Right lobe of liver (tissue), 6 donors: ENCODE results near the gene SMC4. TPM values are rescaled to one million over a fixed set of nuclear protein-coding genes. Genes with fewer than 3 reads are reported as not detected.
"Not testable (repeated sequence)": the region's sequence is repeated elsewhere in the genome, so short reads cannot be mapped to it uniquely, and the experiment has no call there.

Experiments
- ATAC-seq, 4 donors: fragments of 200-7000 bp; cut with Tn5 transposase; one replicate each; pipeline ENCODE4 v1.9.1; 2020; ENCODE audit warnings: mild to moderate bottlenecking in 4 of 4, moderate library complexity in 4 of 4
- DNase-seq, 3 donors: peaks; one replicate each; pipeline ENCODE4 v3.0.0-alpha.2; 2020
- H3K27ac ChIP-seq, 3 donors: fragments of 200-600 bp; one replicate each; pipeline ENCODE4 v1.8.0; 2022
- H3K27me3 ChIP-seq, 2 donors: fragments of 200-600 bp; one replicate each; pipeline ENCODE4 v1.8.0; 2022
- H3K36me3 ChIP-seq, 4 donors: fragments of 200-600 bp; sonication (generic) in 1 of 4; one replicate each; pipeline versions ENCODE4 v1.5.1 to v1.8.0; 2017 to 2022; ENCODE audit warnings: control low read depth in 1 of 4
- H3K4me1 ChIP-seq, 4 donors: fragments of 200-600 bp; sonication (generic) in 1 of 4; one replicate each; pipeline versions ENCODE4 v1.5.1 to v1.8.0; 2017 to 2022; ENCODE audit warnings: control low read depth in 1 of 4
- H3K4me3 ChIP-seq, 3 donors: fragments of 200-600 bp; one replicate each; pipeline ENCODE4 v1.8.0; 2022
- H3K9me3 ChIP-seq, 4 donors: fragments of 200-600 bp; sonication (generic) in 1 of 4; one replicate each; pipeline versions ENCODE4 v1.5.1 to v1.8.0; 2017 to 2022; ENCODE audit warnings: control low read depth in 1 of 4
- POLR2A ChIP-seq: fragments of 450-650 bp; IDR thresholded peaks from one replicate; pipeline ENCODE4 v1.6.1; 2017; ENCODE audit warnings: antibody characterized with exemption, mild to moderate bottlenecking
- WGBS: methylation state at CpG from one replicate; pipeline ENCODE4 v1.1.6; 2018; ENCODE audit warnings: low coverage, low lambda C conversion rate; ENCODE audit not compliant: insufficient coverage; ENCODE audit errors: missing lambda C conversion rate; 5-methylcytosine and 5-hydroxymethylcytosine counted together
- intact Hi-C, 2 donors: fragments of 100-400 bp; cut with DNase I; formaldehyde crosslinking; loops; one replicate each; pipeline versions ENCODE4 v1.11.2 to v1.14.1; 2022
- total RNA-seq, 6 experiments: library from RNA; depleted of rRNA in 2 of 6; stranded (reverse); fragments of >200 nt in 2 of 6; fragmentation: NEBNext Ultra II Directional in 3 of 6; extraction: Animal tissue kit (Norgen Biotek cat#: 25700) in 3 of 6; gene quantifications; one replicate each; pipeline versions ENCODE4 v1.1.0 to v1.2.4, GENCODE V29; 2016 to 2023
- TF ChIP-seq, protein P1 (sequence below), 4 donors: fragments of 200-600 bp in 3 of 4; fragments of 450-650 bp in 1 of 4; IDR thresholded peaks; one replicate each; pipeline versions ENCODE4 v1.5.1 to v1.8.0; 2016 to 2022; ENCODE audit warnings: antibody characterized with exemption in 4 of 4, mild to moderate bottlenecking in 2 of 4
- donor health status: DM: no; HTN: yes; CAD: no.
- donor health status: DM: no; HTN: no; CAD: no.
- donor health status: DM: no; HTN: no; CAD: no.
- donor health status: DM: no; HTN: yes; CAD: no.
- donor health status: DM: no; HTN: yes; CAD: no.

SMC4 gene
- total RNA-seq, 6 experiments from 2014 or later, result 11.3 to 26.7 (median 18.1) TPM

DNA sequence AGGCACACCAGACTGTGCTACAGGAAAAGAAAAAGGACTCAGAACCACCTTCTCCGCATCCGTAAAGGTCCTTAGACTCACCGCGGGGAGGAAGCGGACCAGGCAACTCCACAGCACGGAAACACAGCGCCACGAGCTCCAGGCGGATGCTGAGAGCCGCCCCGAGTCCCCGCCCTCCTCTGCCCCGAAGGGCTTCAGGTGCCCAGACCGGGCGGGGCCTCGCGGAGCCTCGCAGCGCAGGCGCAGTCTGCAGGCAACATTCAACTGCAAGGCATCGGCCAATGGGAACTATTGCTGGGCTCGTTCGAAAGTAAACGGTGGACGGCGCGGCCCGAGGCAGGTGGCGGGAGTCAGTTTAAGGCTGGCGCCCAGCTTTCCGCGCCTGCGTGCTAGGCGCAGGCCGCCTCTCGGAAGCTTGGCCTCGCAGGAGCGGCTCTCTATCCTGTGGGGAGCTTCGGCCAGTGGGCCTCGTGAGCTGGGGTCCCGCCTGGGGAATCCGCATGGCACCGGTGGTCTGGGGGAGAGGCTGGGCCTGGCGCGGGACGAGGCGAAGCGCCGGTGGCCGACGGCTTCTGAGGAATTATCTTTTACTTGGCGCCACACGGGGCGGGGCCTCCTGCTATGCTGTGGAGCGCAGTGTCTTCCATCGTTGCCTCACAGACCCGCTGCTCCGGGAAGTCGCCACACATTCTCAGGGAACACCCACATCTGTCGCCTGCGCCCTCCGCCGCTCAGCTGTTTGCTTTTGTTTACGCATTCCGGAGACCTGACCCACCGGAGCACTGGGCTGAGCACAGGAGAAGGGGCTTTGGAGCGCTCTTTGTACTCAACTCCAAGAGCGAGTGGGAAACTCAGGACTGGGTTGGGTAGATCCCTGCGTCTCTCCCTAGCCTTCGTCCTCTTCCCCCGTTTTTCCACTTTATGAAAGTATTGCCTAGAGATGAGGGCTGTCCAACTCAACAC, 50.5 kb downstream of the SMC4 start, which contains the start of gene TRIM59:
TSS of gene TRIM59 (minus strand) at position 151 of the 963 bp plus-strand sequence. CDS start 10,603 bp downstream, outside the sequence.
- peak; percentile 22 for TF ChIP-seq POLR2A
- TF ChIP-seq, protein P1, sequence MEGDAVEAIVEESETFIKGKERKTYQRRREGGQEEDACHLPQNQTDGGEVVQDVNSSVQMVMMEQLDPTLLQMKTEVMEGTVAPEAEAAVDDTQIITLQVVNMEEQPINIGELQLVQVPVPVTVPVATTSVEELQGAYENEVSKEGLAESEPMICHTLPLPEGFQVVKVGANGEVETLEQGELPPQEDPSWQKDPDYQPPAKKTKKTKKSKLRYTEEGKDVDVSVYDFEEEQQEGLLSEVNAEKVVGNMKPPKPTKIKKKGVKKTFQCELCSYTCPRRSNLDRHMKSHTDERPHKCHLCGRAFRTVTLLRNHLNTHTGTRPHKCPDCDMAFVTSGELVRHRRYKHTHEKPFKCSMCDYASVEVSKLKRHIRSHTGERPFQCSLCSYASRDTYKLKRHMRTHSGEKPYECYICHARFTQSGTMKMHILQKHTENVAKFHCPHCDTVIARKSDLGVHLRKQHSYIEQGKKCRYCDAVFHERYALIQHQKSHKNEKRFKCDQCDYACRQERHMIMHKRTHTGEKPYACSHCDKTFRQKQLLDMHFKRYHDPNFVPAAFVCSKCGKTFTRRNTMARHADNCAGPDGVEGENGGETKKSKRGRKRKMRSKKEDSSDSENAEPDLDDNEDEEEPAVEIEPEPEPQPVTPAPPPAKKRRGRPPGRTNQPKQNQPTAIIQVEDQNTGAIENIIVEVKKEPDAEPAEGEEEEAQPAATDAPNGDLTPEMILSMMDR (IDR thresholded peaks at IDR 0.05), result no peak
- H3K4me1 ChIP-seq, result peaks cover 0 to 5% (median 0%) of the 10 kb centered on the region in 4 donors
- H3K36me3 ChIP-seq, result no peaks in the 10 kb centered on the region
- no peaks in the 10 kb centered on the region for H3K27me3 ChIP-seq
- H3K4me3 ChIP-seq, result peak within 1 kb of the TSS; percentile 32 to 55 (median 38)
- WGBS, result 24% methylated on average over 19 of the region's 71 CpGs
- DNase-seq, result peak; percentile 78 to 91 (median 89)
- intact Hi-C loops, result no loop called here
- H3K27ac ChIP-seq, result peak within 1 kb of the TSS in 1 of 3 donors; percentile 36
- H3K9me3 ChIP-seq, result no peaks in the 10 kb centered on the region
- peak; percentile 93 to 97 (median 96) for ATAC-seq

DNA sequence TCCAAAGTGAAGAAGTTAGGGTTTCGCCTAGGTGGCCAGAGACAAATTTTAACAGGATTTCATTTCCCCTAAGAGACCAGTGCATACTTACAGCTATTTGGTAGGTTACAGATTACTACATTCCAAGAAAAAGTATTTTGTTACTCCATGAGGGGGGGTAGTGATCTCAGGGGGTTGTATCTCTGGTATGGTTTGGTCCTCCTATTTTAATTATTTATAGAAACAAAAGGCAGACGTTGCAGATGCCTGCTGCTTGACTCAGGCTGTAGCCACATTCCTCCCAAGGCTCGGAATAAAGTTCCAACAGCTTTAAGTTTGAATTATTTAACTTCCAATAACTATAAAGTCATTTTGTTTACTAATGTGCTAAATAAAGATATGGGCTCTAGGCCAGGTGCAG, 51.4 kb downstream of the SMC4 start:
- TF ChIP-seq, protein P1 (IDR thresholded peaks at IDR 0.05), result no peak
- TF ChIP-seq POLR2A, result no peak
- intact Hi-C loops, result no loop called here
- Histone ChIP-seq H3K27me3 (no peaks in the 10 kb centered on the region), H3K9me3 (no peaks in the 10 kb centered on the region), H3K4me1 (peaks cover 0 to 5% (median 0%) of the 10 kb centered on the region in 4 donors), H3K36me3 (no peaks in the 10 kb centered on the region), H3K4me3 (no peak overlapping the region), H3K27ac (no peak overlapping the region)
- 81% methylated on average over 3 of the region's 3 CpGs for WGBS
- DNase-seq, result no peak
- no peak for ATAC-seq

DNA sequence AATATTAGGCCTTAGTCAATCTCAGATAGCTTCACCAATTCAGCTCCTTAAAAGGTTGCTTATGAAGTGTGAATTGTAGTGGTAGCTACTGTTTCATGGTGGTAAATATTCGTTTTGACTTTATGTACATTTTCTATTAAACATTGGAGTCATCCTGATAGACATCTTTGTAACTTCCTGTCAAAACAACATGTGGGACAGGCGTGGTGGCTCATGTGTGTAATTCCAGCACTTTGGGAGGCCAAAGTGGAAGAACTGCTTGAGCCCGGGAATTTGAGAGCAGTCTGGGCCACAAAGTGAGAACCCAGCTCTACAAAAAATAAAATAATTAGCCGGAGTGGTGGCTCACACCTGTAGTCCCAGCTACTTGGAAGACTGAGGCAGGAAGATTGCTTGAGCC, 52.2 kb downstream of the SMC4 start:
- Histone ChIP-seq H3K27ac (no peak overlapping the region), H3K4me3 (no peak overlapping the region), H3K27me3 (no peaks in the 10 kb centered on the region), H3K36me3 (no peaks in the 10 kb centered on the region), H3K4me1 (peaks cover 0 to 5% (median 0%) of the 10 kb centered on the region in 4 donors), H3K9me3 (no peaks in the 10 kb centered on the region)
- DNase-seq, result no peak
- intact Hi-C loops, result no loop called here
- 91% methylated on average over 4 of the region's 4 CpGs for WGBS
- ATAC-seq, result no peak
- TF ChIP-seq, protein P1 (IDR thresholded peaks at IDR 0.05), result no peak
- no peak for TF ChIP-seq POLR2A

DNA sequence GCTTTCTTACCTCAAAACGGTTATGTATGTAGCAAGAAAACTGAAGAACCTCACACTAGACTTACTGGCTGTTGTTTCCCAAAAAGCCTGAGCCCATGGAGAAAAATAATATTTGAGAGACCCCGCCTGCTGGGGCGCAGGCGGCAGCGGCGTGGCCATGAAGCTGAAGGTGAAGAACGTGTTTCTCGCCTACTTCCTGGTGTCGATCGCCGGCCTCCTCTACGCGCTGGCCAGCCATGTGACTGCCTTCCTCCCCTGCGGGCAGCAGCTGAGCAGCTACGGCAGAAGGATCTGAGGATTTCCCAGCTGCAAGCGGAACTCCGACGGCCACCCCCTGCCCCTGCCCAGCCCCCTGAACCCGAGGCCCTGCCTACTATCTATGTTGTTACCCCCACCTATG, 52.8 kb downstream of the SMC4 start:
- H3K9me3 ChIP-seq, H3K4me3 ChIP-seq, H3K4me1 ChIP-seq, ATAC-seq, H3K27ac ChIP-seq, H3K27me3 ChIP-seq, H3K36me3 ChIP-seq, intact Hi-C loops, DNase-seq: not testable (repeated sequence)
- 99% methylated on average over 11 of the region's 19 CpGs for WGBS

DNA sequence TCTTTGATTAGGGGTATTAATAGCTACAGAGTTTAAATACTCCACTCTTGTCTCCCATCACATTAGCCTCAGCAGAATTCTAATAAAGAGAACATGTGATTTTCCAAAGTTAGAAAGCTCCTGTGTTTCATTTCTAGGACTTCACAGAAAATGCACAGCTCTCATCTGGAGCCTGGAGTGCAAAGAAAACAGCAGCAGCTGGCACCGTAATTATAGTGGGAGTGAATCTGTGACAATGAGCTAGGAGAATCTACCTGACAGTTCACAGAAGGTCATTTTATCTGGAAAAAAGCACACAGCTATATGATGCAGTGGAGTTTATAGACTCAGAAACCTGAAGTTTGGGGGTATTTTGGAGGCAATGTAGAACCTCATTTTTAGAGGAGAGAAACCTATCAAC, 55.5 kb downstream of the SMC4 start:
- no peaks in the 10 kb centered on the region for H3K27me3 ChIP-seq
- H3K4me3 ChIP-seq, result no peak overlapping the region
- H3K4me1 ChIP-seq, result peaks cover 0 to 2% (median 0%) of the 10 kb centered on the region in 4 donors
- DNase-seq (no peak), ATAC-seq (no peak)
- 100% methylated on average over 1 of the region's 1 CpG for WGBS
- no peaks in the 10 kb centered on the region for H3K36me3 ChIP-seq
- no peak for TF ChIP-seq POLR2A
- TF ChIP-seq, protein P1 (IDR thresholded peaks at IDR 0.05), result no peak
- H3K27ac ChIP-seq, result no peak overlapping the region
- H3K9me3 ChIP-seq, result no peaks in the 10 kb centered on the region
- intact Hi-C loops, result no loop called here
